H1 (cell line): ENCODE results near the gene HK2. TPM values are rescaled to one million over a fixed set of nuclear protein-coding genes. Genes with fewer than 3 reads are reported as not detected.

Source experiments
- ASH2L ChIP-seq: fragments of 200-600, 300-600 bp; sonication (generic); IDR thresholded peaks from one replicate; pipeline ENCODE4 v1.7.1; 2017; ENCODE audit warnings: low read length
- CTBP2 ChIP-seq: IDR thresholded peaks from 2 replicates; pipeline ENCODE4 v1.7.0; 2011; ENCODE audit warnings: borderline replicate concordance, mild to moderate bottlenecking, moderate library complexity, mixed read lengths, low read length; ENCODE audit not compliant: insufficient read depth, insufficient read length
- FOSL1 ChIP-seq: IDR thresholded peaks from 2 replicates; pipeline ENCODE4 v1.6.1; 2011; ENCODE audit warnings: mild to moderate bottlenecking, low read depth, low read length, moderate library complexity; ENCODE audit not compliant: insufficient read depth
- PHF8 ChIP-seq: fragments of 200-600 bp; sonication (generic); conservative IDR thresholded peaks from 2 replicates; pipeline ENCODE4 v1.7.1; 2012; ENCODE audit warnings: low read depth, mild to moderate bottlenecking, inconsistent platforms, low read length, moderate library complexity
- POLR2A ChIP-seq, 2 experiments: IDR thresholded peaks; 1 replicate in 1 of 2; 2 replicates in 1 of 2; pipeline ENCODE4 v1.6.1; 2011; ENCODE audit warnings: low read depth in 2 of 2, low read length in 2 of 2, mild to moderate bottlenecking in 2 of 2; ENCODE audit errors: control extremely low read depth in 1 of 2
- RFX5 ChIP-seq: IDR thresholded peaks from 2 replicates; pipeline ENCODE4 v1.6.1; 2011; ENCODE audit warnings: low read depth, low read length, improper control_type of control experiment, borderline replicate concordance
- RNF2 ChIP-seq: fragments of 200-900, 300-1000 bp; sonication (generic); IDR thresholded peaks from 2 replicates; pipeline ENCODE4 v1.7.1; 2016; ENCODE audit warnings: borderline replicate concordance, low read depth, mild to moderate bottlenecking, antibody characterized with exemption, low read length; ENCODE audit not compliant: poor library complexity, severe bottlenecking; ENCODE audit errors: missing control alignments
- SIX5 ChIP-seq: IDR thresholded peaks from 2 replicates; pipeline ENCODE4 v1.6.1; 2011; ENCODE audit warnings: mild to moderate bottlenecking, low read depth, low read length
- SUZ12 ChIP-seq: fragments of 200-600 bp; sonication (generic); IDR thresholded peaks from 2 replicates; pipeline ENCODE4 v1.6.1; 2012; ENCODE audit warnings: mild to moderate bottlenecking, inconsistent platforms, low read length, moderate library complexity, mixed read lengths
- TBP ChIP-seq: IDR thresholded peaks from 2 replicates; pipeline ENCODE4 v1.6.1; 2011; ENCODE audit warnings: low read depth, low read length, improper control_type of control experiment
- TCF12 ChIP-seq: IDR thresholded peaks from 2 replicates; pipeline ENCODE4 v1.6.1; 2011; ENCODE audit warnings: low read depth, mild to moderate bottlenecking, low read length
- polyA plus RNA-seq, 7 experiments: library from polyadenylated mRNA; depleted of rRNA in 3 of 7; stranded (reverse) in 5 of 7; unstranded in 2 of 7; fragments of >200 nt in 5 of 7; fragments of 200-250 nt in 2 of 7; gene quantifications; 1 replicate in 5 of 7; 2 replicates in 1 of 7; 4 replicates in 1 of 7; pipeline versions ENCODE4 v1.2.1 to v1.2.3, GENCODE V29; 2011 to 2013; ENCODE audit warnings: missing spikeins in 2 of 7, mixed read lengths in 2 of 7
- total RNA-seq: library from RNA; stranded (reverse); fragmentation: NEBNext Ultra II Directional; extraction: Animal tissue kit (Norgen Biotek cat#: 25700); gene quantifications from 2 replicates; pipeline ENCODE4 v1.2.1, GENCODE V29; 2021
- TF ChIP-seq, protein P1 (sequence below): IDR thresholded peaks from 2 replicates; pipeline ENCODE4 v1.6.1; 2011; ENCODE audit warnings: low read depth, mild to moderate bottlenecking, low read length; ENCODE audit not compliant: insufficient read depth

HK2 gene
- total and polyA plus RNA-seq, 2 of the 8 experiments (the other 6 are each of a cell fraction or from before 2014, with no cell fraction given): 22.1 to 61.9 TPM

DNA sequence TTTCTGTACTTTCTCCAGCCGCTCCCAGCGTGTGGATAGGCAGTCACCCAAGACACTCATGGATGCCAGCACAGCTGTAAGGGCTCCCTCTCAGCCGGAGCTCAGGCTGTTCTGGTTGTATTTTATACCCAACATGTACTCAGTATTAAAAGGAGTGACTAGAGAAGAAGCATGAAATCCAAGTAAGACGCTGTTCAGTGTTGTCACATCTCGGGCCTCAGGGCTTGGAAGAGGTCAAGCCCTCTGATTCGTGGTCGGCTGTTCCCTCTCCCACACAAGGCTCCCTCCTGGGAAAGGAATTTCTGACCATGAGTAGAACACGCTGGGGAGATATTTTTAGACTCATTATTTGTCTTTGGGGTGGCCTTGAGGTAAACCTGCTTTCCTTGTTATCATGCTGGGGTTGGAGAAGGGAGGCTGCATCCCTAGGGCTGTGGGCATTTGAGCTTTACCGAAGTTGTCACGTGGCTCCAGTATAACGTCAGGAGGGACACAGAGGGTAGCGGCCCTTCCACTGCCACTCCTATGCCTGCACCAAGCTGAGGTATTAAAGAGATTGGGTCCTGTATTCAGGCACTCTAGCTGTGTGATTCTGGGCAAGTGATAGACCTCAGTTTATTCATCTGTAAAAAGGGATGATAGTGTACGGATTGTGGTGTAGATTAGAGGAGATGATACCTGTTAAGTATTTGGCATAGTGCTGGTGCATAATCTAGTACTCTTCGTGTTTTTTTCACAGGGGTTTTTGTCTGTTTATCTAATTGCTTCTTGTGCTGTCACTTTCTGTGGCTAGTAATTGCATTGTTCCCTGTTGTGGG, 34.1 kb downstream of the HK2 start (continued):
- no peak for TF ChIP-seq RNF2
- TF ChIP-seq TBP: no peak
- TF ChIP-seq RFX5: no peak
- TF ChIP-seq SIX5: no peak
- TF ChIP-seq, protein P1, sequence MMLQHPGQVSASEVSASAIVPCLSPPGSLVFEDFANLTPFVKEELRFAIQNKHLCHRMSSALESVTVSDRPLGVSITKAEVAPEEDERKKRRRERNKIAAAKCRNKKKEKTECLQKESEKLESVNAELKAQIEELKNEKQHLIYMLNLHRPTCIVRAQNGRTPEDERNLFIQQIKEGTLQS: no peak
- TF ChIP-seq FOSL1: no peak
- no peak for TF ChIP-seq PHF8
- TF ChIP-seq POLR2A (IDR thresholded peaks at IDR 0.05; ENCODE audit: control extremely low read depth in 1 of 2, low read depth in 2 of 2, low read length in 2 of 2): no peak
- TF ChIP-seq SUZ12: no peak
- no peak for TF ChIP-seq ASH2L
- TF ChIP-seq TCF12: no peak
- TF ChIP-seq CTBP2: no peak
